Ovary (tissue), 10 donors: ENCODE results near the gene CFH. TPM values are rescaled to one million over a fixed set of nuclear protein-coding genes. Genes with fewer than 3 reads are reported as not detected.

ENCODE experiments used
- DNase-seq, 5 donors: peaks; one replicate each; pipeline ENCODE4 v3.0.0-alpha.2; 2019 to 2020
- H3K27ac ChIP-seq, 2 donors: fragments of 200-600 bp; one replicate each; pipeline versions ENCODE4 v1.5.1 to v1.8.0; 2019 to 2022
- H3K27me3 ChIP-seq: fragments of 200-600 bp; one replicate; pipeline ENCODE4 v1.8.0; 2022
- H3K36me3 ChIP-seq: fragments of 200-600 bp; sonication (generic); one replicate; pipeline ENCODE4 v1.5.1; 2019
- H3K4me1 ChIP-seq: one replicate; pipeline ENCODE4 v1.8.1; 2013; ENCODE audit warnings: mild to moderate bottlenecking, moderate library complexity; ENCODE audit not compliant: insufficient read depth
- H3K4me3 ChIP-seq: fragments of 200-600 bp; sonication (generic); one replicate; pipeline ENCODE4 v1.5.1; 2017
- H3K9me3 ChIP-seq, 2 donors: fragments of 200-600 bp in 1 of 2; sonication (generic) in 1 of 2; one replicate each; pipeline versions ENCODE4 v1.5.1 to v1.8.1; 2013 to 2019; ENCODE audit warnings: mild to moderate bottlenecking in 1 of 2, moderate library complexity in 1 of 2
- EP300 ChIP-seq: sonication (generic); formaldehyde crosslinking; IDR thresholded peaks from one replicate; pipeline ENCODE4 v1.6.1; 2017; ENCODE audit warnings: antibody characterized with exemption
- POLR2A ChIP-seq: fragments of 450-650 bp; IDR thresholded peaks from one replicate; pipeline ENCODE4 v1.6.1; 2017; ENCODE audit warnings: antibody characterized with exemption, mild to moderate bottlenecking, moderate library complexity
- WGBS, 3 donors: extraction: QIAGEN DNeasy Blood & Tissue Kit in 1 of 3; methylation state at CpG; one replicate each; pipeline versions ENCODE4 v1.1.5 to v1.1.7; 2013 to 2017; 5-methylcytosine and 5-hydroxymethylcytosine counted together
- intact Hi-C, 4 donors: fragments of 100-400 bp; cut with DNase I; formaldehyde crosslinking; loops; one replicate each; pipeline versions ENCODE4 v1.11.0 to v1.15.1; 2022 to 2023
- long read RNA-seq, 3 donors: library from polyadenylated mRNA in 2 of 3; unstranded in 2 of 3; transcript quantifications; one replicate each; pipeline ENCODE4 v2.0.0 and lab custom pipeline, GENCODE V29; 2021 to 2026
- polyA plus RNA-seq, 2 donors: library from polyadenylated mRNA; stranded (reverse); fragments of 200-250 nt in 1 of 2; fragments of 350-450 nt in 1 of 2; fragmentation: Illumina TruSeq in 1 of 2; extraction: RNeasy Lipid Tissue Mini Kit (QIAGEN cat#74804) in 1 of 2; gene quantifications; one replicate each; pipeline ENCODE4 v1.2.3, GENCODE V29; 2013 to 2014
- total RNA-seq, 7 donors: library from RNA; depleted of rRNA in 2 of 7; stranded (reverse); fragments of >200 nt in 2 of 7; fragmentation: NEBNext Ultra II Directional in 3 of 7; extraction: Animal tissue kit (Norgen Biotek cat#: 25700) in 3 of 7; gene quantifications; one replicate each; pipeline versions ENCODE4 v1.1.0 to v1.2.4, GENCODE V29; 2016 to 2023
- TF ChIP-seq, protein P1 (sequence below), 3 donors: fragments of 450-650 bp in 2 of 3; fragments of 200-600 bp in 1 of 3; IDR thresholded peaks; one replicate each; pipeline versions ENCODE4 v1.5.1 to v1.8.0; 2016 to 2022; ENCODE audit warnings: antibody characterized with exemption in 3 of 3, mild to moderate bottlenecking in 1 of 3
- donor health status: DM: no; HTN: no; CAD: no; lungs with moderate emphysema.
- donor health status: DM: no; HTN: no; CAD: no.
- donor health status: Bipolar disorder and iron deficiency.
- donor health status: DM: yes; HTN: yes; CAD: no.
- donor health status: DM: no; HTN: no; CAD: no.
- donor health status: DM: yes; HTN: yes; CAD: no.

Gene CFH
- 100 to 1,000 TPM in 6 of 7 donors, 10 to 100 TPM in 1; 95.4 to 438 (median 271) TPM for total RNA-seq
- polyA plus RNA-seq = 100 to 1,000 TPM; 177 to 351 TPM
- long read RNA-seq, donor 1, transcript CFH-206 (10 exons, 1,658 nt) = major isoform, 339 of 643 reads
- long read RNA-seq, donor 1, partial matches to known transcripts = 259 of 643 reads
- long read RNA-seq, donor 1, other reads (novel, unspliced or antisense) = 45 of 643 reads
- long read RNA-seq, donor 2, full-length matches to known transcripts = 1 of 1 reads
- long read RNA-seq, donor 2, partial matches to known transcripts = 0 of 1 reads
- long read RNA-seq, donor 2, other reads (novel, unspliced or antisense) = 0 of 1 reads
- long read RNA-seq, donor 3, full-length matches to known transcripts = 119 of 173 reads
- long read RNA-seq, donor 3, partial matches to known transcripts = 23 of 173 reads
- long read RNA-seq, donor 3, other reads (novel, unspliced or antisense) = 31 of 173 reads

DNA sequence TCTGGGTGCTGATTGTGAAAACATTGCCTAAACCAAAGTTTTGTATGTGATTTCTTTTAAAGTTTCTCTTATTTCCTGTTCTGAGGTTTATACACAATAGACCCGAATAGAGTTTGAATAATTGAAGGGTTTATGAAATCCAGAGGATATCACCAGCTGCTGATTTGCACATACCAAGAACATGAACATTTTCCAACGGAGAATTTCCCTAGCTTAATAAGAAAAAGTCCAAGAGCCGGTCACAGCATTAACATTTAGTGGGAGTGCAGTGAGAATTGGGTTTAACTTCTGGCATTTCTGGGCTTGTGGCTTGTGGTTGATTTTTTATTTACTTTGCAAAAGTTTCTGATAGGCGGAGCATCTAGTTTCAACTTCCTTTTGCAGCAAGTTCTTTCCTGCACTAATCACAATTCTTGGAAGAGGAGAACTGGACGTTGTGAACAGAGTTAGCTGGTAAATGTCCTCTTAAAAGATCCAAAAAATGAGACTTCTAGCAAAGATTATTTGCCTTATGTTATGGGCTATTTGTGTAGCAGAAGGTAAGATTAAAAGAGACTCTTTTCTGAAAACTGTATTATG, at the start of gene CFH:
Gene CFH (plus strand): TSS at position 407 of the 579 bp plus-strand sequence. CDS start 75 bp downstream, at position 482.
- DNase-seq = peak in 1 of 5 donors; percentile 34
- Histone ChIP-seq H3K9me3 (no peaks in the 10 kb centered on the region), H3K36me3 (no peaks in the 10 kb centered on the region), H3K4me1 (peaks cover 1% of the 10 kb centered on the region), H3K27me3 (no peaks in the 10 kb centered on the region), H3K4me3 (peak within 1 kb of the TSS; percentile 12), H3K27ac (peak within 1 kb of the TSS in 1 of 2 donors; percentile 60)
- intact Hi-C loops = loop anchor here in 2 of 4 donors (10.0 kb wide), 2 partner anchors 47 to 297 kb away; partner anchors contain the start of gene KCNT2 (in 1 of the 2)
- TF ChIP-seq EP300 = no peak
- TF ChIP-seq POLR2A = peak; percentile 81
- TF ChIP-seq, protein P1, sequence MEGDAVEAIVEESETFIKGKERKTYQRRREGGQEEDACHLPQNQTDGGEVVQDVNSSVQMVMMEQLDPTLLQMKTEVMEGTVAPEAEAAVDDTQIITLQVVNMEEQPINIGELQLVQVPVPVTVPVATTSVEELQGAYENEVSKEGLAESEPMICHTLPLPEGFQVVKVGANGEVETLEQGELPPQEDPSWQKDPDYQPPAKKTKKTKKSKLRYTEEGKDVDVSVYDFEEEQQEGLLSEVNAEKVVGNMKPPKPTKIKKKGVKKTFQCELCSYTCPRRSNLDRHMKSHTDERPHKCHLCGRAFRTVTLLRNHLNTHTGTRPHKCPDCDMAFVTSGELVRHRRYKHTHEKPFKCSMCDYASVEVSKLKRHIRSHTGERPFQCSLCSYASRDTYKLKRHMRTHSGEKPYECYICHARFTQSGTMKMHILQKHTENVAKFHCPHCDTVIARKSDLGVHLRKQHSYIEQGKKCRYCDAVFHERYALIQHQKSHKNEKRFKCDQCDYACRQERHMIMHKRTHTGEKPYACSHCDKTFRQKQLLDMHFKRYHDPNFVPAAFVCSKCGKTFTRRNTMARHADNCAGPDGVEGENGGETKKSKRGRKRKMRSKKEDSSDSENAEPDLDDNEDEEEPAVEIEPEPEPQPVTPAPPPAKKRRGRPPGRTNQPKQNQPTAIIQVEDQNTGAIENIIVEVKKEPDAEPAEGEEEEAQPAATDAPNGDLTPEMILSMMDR (IDR thresholded peaks at IDR 0.05) = peak in 1 of 3 donors; percentile 5
- 1 to 3% (median 2%) methylated on average over 5 of the region's 5 CpGs for WGBS, 3 donors

DNA sequence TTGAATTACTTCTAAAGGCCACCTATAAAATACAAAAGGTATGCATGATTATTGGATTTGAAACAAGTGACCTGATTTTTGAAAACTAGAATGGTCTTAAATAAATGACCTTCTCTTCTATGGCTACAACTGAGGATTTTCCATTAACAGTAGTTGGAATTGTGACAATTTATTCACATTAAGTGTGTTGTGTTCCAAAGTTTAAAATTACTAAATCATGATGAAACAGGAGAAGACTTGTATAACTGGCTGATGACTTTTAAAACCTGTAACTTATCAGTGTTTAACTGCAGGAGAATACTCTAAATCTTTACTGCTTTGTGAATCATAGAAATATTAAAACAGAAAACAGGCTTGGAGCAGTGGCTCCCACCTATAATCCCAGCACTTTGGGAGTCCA, 48.2 kb upstream of the CFH start:
- Histone ChIP-seq H3K9me3 (no peaks in the 10 kb centered on the region), H3K4me1 (peaks cover 3% of the 10 kb centered on the region), H3K36me3 (no peaks in the 10 kb centered on the region), H3K27ac (no peak overlapping the region), H3K27me3 (no peaks in the 10 kb centered on the region), H3K4me3 (no peak overlapping the region)
- intact Hi-C loops = loop anchor here in 1 of 4 donors (10.0 kb wide), 1 partner anchor 51 kb away; the partner anchor contains the start of gene CFH
- TF ChIP-seq POLR2A (no peak), EP300 (no peak)
- TF ChIP-seq, protein P1 (IDR thresholded peaks at IDR 0.05) = no peak
- DNase-seq = no peak

DNA sequence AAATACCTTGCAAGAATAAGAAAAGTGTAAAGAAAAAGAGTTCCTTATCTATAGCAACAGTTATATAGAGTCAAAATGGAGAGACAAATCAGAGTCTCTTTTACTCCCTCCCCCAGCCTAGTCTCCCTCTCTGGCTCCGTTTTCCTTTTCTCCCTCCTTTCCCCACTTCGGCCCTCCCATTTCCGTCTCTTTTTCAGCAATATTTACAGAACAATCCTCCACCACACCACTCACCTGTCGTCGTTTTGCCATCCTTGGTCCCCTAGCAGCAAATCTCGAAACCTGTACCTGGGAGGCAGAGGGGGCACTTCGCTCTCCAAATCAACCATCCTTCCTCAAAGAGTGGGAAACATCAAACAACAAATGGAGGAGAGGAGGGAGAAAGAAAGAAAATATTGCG, 43.9 kb upstream of the CFH start:
- intact Hi-C loops = loop anchor here in 1 of 4 donors (10.0 kb wide), 1 partner anchor 47 kb away; the partner anchor contains the start of gene CFH
- H3K4me1 ChIP-seq = peaks cover 3% of the 10 kb centered on the region
- H3K27me3 ChIP-seq = no peaks in the 10 kb centered on the region
- H3K4me3 ChIP-seq = peak overlapping the region; percentile 37
- DNase-seq = peak in 1 of 5 donors; percentile 18
- WGBS, 3 donors = 0 to 1% (median 0%) methylated on average over 8 of the region's 8 CpGs
- peak overlapping the region; percentile 72 to 89 for H3K27ac ChIP-seq
- TF ChIP-seq EP300 = no peak
- TF ChIP-seq POLR2A = no peak
- TF ChIP-seq, protein P1 (IDR thresholded peaks at IDR 0.05) = no peak
- H3K36me3 ChIP-seq = no peaks in the 10 kb centered on the region
- H3K9me3 ChIP-seq = no peaks in the 10 kb centered on the region
